Activated CD4-positive, alpha-beta T cell treated with anti-CD3 and anti-CD28 coated beads, Interleukin-2, Interleukin-6, amounts not matched to agents 100 ng/mL and 50 ng/mL, durations not matched to agents 16 hours and 8 hours (primary cell): Measurements from ENCODE around the gene GTF2H4.

ENCODE experiments used
- DNase-seq: peaks from one replicate; pipeline ENCODE4 v3.0.0-alpha.2; 2020

Gene GTF2H4

DNA sequence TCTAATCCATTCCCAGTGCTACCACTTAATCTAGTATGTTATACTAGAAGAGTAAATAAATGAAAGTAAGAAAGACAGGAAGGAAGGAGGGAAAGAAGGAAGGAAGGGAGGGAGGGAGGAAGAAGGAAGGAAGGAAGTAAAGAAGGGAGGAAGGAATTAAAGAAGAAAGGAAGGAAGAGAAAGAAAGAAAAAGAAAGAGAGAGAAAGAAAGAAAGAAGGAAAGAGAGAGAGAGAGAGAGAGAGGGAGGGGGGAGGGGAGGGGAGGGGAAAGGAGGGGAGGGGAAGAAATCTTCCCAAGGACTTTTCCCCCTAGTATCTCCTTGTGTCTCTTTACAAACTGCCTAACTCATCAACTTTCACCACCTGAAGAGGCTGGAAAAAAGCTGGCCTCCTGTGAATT, 54.7 kb downstream of the GTF2H4 start:
- no peak for DNase-seq

DNA sequence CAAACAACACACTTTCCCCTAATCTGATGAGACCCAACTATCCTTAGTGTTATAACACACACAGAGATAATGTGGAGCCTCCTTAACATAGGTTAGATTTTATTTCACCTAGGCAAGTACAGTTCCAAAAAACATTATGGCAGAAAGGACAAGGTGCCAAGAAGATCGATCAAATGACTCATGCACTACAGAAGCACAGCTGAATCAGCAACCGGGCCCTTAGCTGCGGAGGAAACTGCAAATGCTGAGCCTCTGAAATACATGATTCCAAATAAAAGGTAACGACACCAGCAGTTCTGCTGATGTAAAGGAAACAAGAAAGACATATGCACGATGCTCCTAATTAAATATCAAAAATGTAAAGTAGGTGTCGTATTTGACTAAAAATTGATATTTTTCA, 55.6 kb downstream of the GTF2H4 start:
- no peak for DNase-seq
